ENCODE results near the gene PROC. TPM values are rescaled to one million over a fixed set of nuclear protein-coding genes. Genes with fewer than 3 reads are reported as not detected.

PROC gene
- total RNA-seq, 2 experiments from 2014 or later, result 0.28 TPM; not detected in 1

DNA sequence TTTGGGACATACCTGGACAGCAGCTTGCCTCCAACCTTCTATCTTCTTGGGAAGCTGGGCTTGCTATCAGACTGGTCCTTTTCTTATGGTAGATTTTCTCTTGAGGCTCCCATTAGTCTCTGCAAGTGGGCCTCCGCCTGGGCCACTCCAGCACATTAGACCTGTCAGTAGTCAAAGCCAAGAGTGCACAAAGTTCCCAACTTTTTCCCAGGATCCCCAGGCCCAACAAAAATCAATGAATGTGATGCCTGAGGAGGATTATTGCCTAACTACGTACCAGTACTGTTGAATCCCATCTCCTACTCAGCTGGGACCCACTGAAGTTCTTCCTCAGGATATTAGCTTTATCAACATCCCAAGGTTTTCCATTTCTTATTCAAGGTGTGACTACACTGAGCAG lies 51.7 kb downstream of the PROC start:
- H3K4me3 ChIP-seq (ENCODE audit: low read length), result no peak overlapping the region
- ATAC-seq (ENCODE audit: poor library complexity) (no peak), DNase-seq (no peak)
- TF ChIP-seq, protein P1, sequence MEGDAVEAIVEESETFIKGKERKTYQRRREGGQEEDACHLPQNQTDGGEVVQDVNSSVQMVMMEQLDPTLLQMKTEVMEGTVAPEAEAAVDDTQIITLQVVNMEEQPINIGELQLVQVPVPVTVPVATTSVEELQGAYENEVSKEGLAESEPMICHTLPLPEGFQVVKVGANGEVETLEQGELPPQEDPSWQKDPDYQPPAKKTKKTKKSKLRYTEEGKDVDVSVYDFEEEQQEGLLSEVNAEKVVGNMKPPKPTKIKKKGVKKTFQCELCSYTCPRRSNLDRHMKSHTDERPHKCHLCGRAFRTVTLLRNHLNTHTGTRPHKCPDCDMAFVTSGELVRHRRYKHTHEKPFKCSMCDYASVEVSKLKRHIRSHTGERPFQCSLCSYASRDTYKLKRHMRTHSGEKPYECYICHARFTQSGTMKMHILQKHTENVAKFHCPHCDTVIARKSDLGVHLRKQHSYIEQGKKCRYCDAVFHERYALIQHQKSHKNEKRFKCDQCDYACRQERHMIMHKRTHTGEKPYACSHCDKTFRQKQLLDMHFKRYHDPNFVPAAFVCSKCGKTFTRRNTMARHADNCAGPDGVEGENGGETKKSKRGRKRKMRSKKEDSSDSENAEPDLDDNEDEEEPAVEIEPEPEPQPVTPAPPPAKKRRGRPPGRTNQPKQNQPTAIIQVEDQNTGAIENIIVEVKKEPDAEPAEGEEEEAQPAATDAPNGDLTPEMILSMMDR (IDR thresholded peaks at IDR 0.05), result no peak
- H3K4me1 ChIP-seq (ENCODE audit: insufficient read depth, low read length), result peaks cover 5% of the 10 kb centered on the region
- Mint-ChIP-seq H3K9me3 (no peaks in the 10 kb centered on the region), H3K27me3 (no peaks in the 10 kb centered on the region), H3K4me1 (ENCODE audit: low read depth) (peaks cover 10% of the 10 kb centered on the region), H3K27ac (no peak overlapping the region), H3K36me3 (ENCODE audit: low read depth) (peaks cover 22% of the 10 kb centered on the region), H3K4me3 (no peak overlapping the region)
- intact Hi-C loops (cut with DNase I, micrococcal nuclease), result no loop called here
- H3K36me3 ChIP-seq (ENCODE audit: insufficient read depth, low read length), result peaks cover 17% of the 10 kb centered on the region
- H3K9me3 ChIP-seq (ENCODE audit: control insufficient read depth in 1 of 2, insufficient read depth in 1 of 2, low read length in 2 of 2), result no peaks in the 10 kb centered on the region
- H3K27ac ChIP-seq (ENCODE audit: low read depth in 1 of 2, low read length in 2 of 2), result no peak overlapping the region
- CTCF ChIA-PET, result no interaction called here
- no peaks in the 10 kb centered on the region for H3K27me3 ChIP-seq (ENCODE audit: control insufficient read depth in 1 of 2, insufficient read depth in 2 of 2, low read length in 2 of 2)
- POLR2A ChIA-PET, result no interaction called here

DNA sequence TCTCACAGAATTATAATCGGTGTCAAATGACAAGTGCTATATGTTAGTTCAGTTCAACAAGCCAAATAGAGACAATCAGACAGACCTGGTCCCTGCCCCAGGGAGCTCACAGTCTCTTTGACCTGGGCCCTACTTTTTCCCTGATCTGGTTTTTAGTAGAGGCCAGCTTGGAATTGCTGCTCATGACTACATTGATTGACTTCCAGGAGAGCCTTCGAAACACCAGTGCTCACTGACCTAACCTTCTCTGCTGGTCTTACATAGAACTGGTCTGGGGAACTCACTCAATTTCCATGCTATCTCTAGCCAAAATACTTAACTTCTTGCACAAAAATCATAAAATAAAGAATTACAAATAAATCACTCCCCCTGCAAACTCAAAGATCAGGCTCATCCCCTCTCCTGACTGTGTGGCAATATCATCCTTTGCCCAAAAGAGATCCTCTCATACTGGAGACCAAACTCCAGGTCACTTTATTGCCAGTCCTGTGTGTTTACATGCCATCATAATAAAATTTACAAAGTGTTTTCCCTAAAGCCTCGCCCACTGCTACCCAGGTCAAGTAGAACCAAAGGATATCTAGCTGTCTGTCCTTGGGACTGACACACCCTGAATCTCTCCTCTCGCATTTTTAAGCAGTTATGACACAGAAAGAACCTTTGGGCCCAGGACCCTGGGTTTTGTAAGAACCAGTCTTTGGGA lies 53.2 kb downstream of the PROC start:
- no peaks in the 10 kb centered on the region for H3K27me3 ChIP-seq (ENCODE audit: control insufficient read depth in 1 of 2, insufficient read depth in 2 of 2, low read length in 2 of 2)
- H3K4me1 Mint-ChIP-seq (ENCODE audit: low read depth), result no peaks in the 10 kb centered on the region
- H3K36me3 ChIP-seq (ENCODE audit: insufficient read depth, low read length), result peaks cover 17% of the 10 kb centered on the region
- DNase-seq (no peak), ATAC-seq (ENCODE audit: poor library complexity) (no peak)
- no peaks in the 10 kb centered on the region for H3K9me3 Mint-ChIP-seq
- no peaks in the 10 kb centered on the region for H3K4me1 ChIP-seq (ENCODE audit: insufficient read depth, low read length)
- TF ChIP-seq, protein P1 (IDR thresholded peaks at IDR 0.05), result no peak
- no peak overlapping the region for H3K4me3 Mint-ChIP-seq
- no peaks in the 10 kb centered on the region for H3K9me3 ChIP-seq (ENCODE audit: control insufficient read depth in 1 of 2, insufficient read depth in 1 of 2, low read length in 2 of 2)
- no peak overlapping the region for H3K27ac ChIP-seq (ENCODE audit: low read depth in 1 of 2, low read length in 2 of 2)
- H3K27me3 Mint-ChIP-seq, result no peaks in the 10 kb centered on the region
- H3K4me3 ChIP-seq (ENCODE audit: low read length), result no peak overlapping the region
- peaks cover 27% of the 10 kb centered on the region for H3K36me3 Mint-ChIP-seq (ENCODE audit: low read depth)
- no peak overlapping the region for H3K27ac Mint-ChIP-seq
- CTCF ChIA-PET, result no interaction called here
- POLR2A ChIA-PET, result no interaction called here
- intact Hi-C loops (cut with DNase I, micrococcal nuclease), result no loop called here

DNA sequence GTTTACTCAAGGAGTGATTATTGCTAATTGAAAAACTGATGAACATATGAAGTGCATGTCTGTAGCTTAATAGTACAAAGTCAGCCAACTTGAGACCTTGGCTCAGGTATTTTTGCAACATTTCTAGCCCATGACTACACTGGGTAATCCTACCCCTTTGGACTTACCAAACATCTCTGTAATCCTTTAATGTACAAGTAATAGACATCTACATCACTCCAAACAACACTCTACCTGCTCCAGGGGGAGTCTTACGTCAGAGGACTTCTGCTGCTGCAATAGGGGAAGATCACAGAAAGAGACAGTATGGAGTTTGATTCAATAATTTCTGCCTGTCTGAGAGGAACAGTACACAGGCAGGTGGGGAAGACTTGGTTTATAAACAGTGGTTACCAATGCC lies 54.0 kb downstream of the PROC start:
- no peaks in the 10 kb centered on the region for H3K27me3 ChIP-seq (ENCODE audit: control insufficient read depth in 1 of 2, insufficient read depth in 2 of 2, low read length in 2 of 2)
- ChIA-PET CTCF (no interaction called here), POLR2A (no interaction called here)
- H3K27ac Mint-ChIP-seq, result no peak overlapping the region
- H3K36me3 ChIP-seq (ENCODE audit: insufficient read depth, low read length), result peaks cover 17% of the 10 kb centered on the region
- no peaks in the 10 kb centered on the region for H3K9me3 ChIP-seq (ENCODE audit: control insufficient read depth in 1 of 2, insufficient read depth in 1 of 2, low read length in 2 of 2)
- H3K9me3 Mint-ChIP-seq, result no peaks in the 10 kb centered on the region
- TF ChIP-seq, protein P1 (IDR thresholded peaks at IDR 0.05), result no peak
- no peak overlapping the region for H3K4me3 ChIP-seq (ENCODE audit: low read length)
- H3K27ac ChIP-seq (ENCODE audit: low read depth in 1 of 2, low read length in 2 of 2), result no peak overlapping the region
- ATAC-seq (ENCODE audit: poor library complexity) (no peak), DNase-seq (no peak)
- no peaks in the 10 kb centered on the region for H3K4me1 Mint-ChIP-seq (ENCODE audit: low read depth)
- no peak overlapping the region for H3K4me3 Mint-ChIP-seq
- peaks cover 26% of the 10 kb centered on the region for H3K36me3 Mint-ChIP-seq (ENCODE audit: low read depth)
- intact Hi-C loops (cut with DNase I, micrococcal nuclease), result no loop called here
- no peaks in the 10 kb centered on the region for H3K27me3 Mint-ChIP-seq
- H3K4me1 ChIP-seq (ENCODE audit: insufficient read depth, low read length), result no peaks in the 10 kb centered on the region
